ENCODE data around the gene GNRH2.

DNA sequence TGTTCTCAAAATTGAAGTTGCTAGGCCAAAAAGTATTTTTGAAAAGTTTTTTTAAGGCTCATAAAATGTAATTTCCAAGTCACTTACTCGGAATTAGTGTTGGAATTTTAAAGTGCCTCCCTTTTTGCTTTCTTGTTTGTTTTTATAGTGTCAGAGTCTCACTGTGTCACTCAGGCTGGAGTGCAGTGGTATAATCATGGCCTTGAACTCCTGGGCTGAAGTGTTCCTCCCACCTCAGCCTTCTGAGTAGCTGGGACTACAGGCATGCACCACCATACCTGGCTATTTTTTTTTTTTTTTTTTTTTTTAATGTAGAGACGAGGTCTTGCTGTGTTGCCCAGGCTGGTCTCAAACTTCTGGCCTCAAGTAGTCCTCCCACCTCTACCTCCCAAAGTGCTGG, 40.0 kb upstream of the GNRH2 start:
- no peak for TF ChIP-seq GATA2 (IDR thresholded peaks at IDR 0.05; ENCODE audit: low read depth, low read length)
- no peak for TF ChIP-seq GATA3 (IDR thresholded peaks at IDR 0.05; ENCODE audit: low read depth, low read length)

All from SH-SY5Y (cell line).